Measurements from ENCODE around the gene SPG7. TPM values are rescaled to one million over a fixed set of nuclear protein-coding genes. Genes with fewer than 3 reads are reported as not detected.
A peak's percentile ranks its signal among the peaks of the same experiment; 100 is the strongest.

Gene SPG7
- total RNA-seq, 3 donors from 2014 or later = 76.1 to 88.4 (median 78.5) TPM

DNA sequence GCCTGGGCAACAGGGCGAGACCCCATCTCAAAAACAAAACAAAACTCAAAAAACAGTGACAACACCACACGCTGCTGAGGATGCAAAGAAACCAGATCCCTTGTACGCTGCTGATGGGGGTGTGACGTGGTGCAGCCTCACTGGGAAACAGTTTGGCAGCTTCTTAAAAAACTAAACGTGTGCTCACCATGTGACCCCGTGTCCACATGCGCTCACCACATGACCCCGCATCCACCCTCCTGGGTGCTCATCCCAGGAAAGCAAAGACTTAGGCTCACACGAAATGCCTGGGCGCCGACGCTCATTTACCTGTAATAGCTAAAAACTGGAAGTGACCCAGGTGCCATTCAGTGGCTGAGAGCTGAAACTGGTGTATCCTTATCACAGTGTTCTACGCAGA, 32.4 kb downstream of the SPG7 start:
- Mint-ChIP-seq H3K4me1 (ENCODE audit: low read depth) (no peaks in the 10 kb centered on the region), H3K36me3 (ENCODE audit: insufficient read depth) (peaks cover 12% of the 10 kb centered on the region), H3K9me3 (no peaks in the 10 kb centered on the region), H3K4me3 (no peak overlapping the region), H3K27me3 (ENCODE audit: low read depth) (no peaks in the 10 kb centered on the region)
- ATAC-seq (no peak), DNase-seq (no peak)

DNA sequence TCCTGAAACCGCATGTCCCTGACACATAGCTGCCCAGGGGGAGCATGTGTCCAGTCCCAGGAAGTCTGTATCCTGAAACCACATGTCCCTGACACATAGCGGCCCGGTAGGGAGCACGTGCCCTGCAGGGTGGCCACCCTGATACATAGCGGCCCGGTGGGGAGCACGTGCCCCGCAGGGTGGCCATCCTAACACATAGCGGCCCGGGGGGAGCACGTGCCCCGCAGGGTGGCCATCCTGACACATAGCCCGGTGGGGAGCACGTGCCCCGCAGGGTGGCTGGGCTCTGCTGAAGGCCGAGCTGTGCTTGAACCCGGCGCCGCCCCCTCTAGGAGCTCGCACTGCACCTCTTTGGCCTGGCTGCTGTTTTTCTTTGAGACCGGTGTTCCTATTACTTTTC, 33.6 kb downstream of the SPG7 start:
- Mint-ChIP-seq H3K36me3 (ENCODE audit: insufficient read depth) (peaks cover 12% of the 10 kb centered on the region), H3K4me3 (no peak overlapping the region), H3K4me1 (ENCODE audit: low read depth) (no peaks in the 10 kb centered on the region), H3K9me3 (no peaks in the 10 kb centered on the region), H3K27me3 (ENCODE audit: low read depth) (no peaks in the 10 kb centered on the region)
- DNase-seq (no peak), ATAC-seq (no peak)

DNA sequence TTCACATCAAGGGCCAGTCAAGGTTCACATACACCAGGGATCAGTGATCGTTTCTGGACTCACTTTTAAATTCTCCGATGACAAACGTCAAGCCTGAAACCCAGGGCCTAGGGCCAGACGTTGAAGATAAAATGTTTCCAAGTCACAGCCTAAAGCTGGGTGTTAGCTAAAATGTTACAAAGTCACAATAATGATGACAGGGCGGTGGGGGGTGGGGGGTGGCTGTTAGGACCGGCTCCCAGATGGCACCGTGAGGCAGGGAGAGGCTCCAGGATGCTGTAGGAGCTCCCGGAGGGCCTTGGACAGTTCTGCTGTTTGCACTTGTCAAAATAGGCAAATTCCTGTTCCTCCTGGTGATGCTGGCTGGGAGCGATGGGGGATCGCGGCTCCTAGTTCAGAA, 35.9 kb downstream of the SPG7 start:
- DNase-seq (no peak), ATAC-seq (no peak)
- no peaks in the 10 kb centered on the region for H3K9me3 Mint-ChIP-seq
- H3K4me1 Mint-ChIP-seq (ENCODE audit: low read depth) = peaks cover 10% of the 10 kb centered on the region
- H3K4me3 Mint-ChIP-seq = no peak overlapping the region
- no peaks in the 10 kb centered on the region for H3K27me3 Mint-ChIP-seq (ENCODE audit: low read depth)
- peaks cover 22% of the 10 kb centered on the region for H3K36me3 Mint-ChIP-seq (ENCODE audit: insufficient read depth)

DNA sequence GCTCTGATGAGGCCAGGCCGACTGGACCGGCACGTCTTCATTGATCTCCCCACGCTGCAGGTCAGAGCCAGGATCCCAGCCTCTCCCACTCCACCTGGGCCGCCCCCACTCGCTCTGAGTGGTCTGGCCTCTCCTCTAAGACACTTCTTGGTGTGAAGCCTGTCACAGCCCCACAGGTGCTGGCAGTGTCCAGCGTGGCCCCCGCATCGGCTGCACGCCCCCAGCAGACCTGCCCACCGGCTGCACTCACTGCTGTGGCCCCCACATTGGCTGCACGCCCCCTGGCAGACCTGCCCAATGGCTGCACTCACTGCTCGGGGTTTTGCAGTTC, 36.5 kb downstream of the SPG7 start:
- Mint-ChIP-seq H3K4me1 (ENCODE audit: low read depth) (peaks cover 16% of the 10 kb centered on the region), H3K9me3 (no peaks in the 10 kb centered on the region), H3K36me3 (ENCODE audit: insufficient read depth) (peaks cover 26% of the 10 kb centered on the region), H3K27me3 (ENCODE audit: low read depth) (no peaks in the 10 kb centered on the region), H3K4me3 (no peak overlapping the region)
- ATAC-seq (no peak), DNase-seq (no peak)

DNA sequence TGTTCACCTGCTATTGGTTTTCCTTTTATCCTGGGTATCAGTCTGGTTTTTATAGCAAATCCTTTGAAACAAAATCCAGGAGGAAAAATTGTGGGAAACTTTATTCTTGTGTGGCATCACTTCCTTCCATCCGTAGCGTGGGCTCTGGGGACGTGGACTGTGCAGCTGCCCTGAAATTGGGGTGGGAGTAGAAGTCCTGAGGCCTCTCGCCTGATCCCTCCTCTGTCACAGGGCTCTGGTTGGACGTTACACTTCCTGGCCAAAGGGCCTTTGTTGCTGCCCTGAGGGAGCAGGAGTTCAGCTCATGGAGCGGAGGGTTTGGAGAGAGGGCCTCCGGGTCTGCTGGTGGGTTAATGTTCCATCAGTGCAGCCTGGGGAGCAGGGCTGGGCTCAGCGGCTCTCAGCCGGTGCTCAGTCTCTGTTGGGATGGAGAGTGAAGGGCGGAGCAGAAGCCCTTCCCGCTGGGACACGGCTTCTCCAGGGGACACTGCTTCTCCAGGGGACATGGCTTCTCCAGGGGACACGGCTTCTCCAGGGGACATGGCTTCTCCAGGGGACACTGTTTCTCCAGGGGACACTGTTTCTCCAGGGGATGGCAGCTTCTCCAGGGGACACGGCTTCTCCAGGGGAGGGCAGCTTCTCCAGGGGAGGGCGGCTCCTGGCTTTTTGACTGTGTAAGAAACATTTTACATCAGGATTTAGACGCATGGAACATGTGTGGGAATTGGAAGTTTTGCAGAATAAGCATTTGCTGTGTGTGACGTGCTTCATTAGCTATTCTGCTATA, 37.0 kb downstream of the SPG7 start:
- no peak for DNase-seq
- Mint-ChIP-seq H3K4me3 (no peak overlapping the region), H3K9me3 (no peaks in the 10 kb centered on the region), H3K27me3 (ENCODE audit: low read depth) (no peaks in the 10 kb centered on the region), H3K4me1 (ENCODE audit: low read depth) (peaks cover 18% of the 10 kb centered on the region), H3K36me3 (ENCODE audit: insufficient read depth) (peaks cover 25% of the 10 kb centered on the region)
- no peak for ATAC-seq

DNA sequence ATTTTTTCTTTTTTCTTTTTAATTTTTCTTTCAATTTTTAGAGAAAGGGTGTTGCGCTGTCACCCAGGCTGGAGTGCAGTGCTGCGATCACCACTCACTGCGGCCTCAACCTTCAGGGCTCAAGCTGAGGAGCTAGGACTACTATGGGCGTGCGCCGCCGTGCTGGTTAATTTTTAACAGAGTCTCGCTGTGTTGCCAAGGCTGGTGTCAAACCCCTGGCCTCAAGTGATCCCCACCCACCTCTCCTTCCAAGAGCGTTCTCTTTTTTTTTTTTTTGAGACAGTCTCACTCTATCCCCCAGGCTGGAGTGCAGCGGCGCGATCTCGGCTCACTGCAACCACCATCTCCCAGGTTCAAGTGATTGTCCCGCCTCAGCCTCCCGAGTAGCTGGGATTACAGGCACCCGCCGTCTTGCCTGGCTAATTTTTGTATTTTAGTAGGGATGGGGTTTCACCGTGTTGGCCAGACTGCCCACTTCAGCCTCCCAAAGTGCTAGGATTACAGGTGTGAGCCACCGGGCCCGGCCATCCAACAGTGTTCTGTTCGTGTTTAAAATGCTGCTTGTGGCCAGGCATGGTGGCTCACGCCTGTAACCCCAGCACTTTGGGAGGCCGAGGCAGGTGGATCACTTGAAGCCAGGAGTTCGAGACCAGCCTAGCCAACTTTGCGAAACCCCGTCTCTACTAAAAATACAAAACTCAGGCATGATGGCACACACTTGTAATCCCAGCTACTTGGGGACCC, 37.8 kb downstream of the SPG7 start:
- Mint-ChIP-seq H3K4me3 (no peak overlapping the region), H3K27me3 (ENCODE audit: low read depth) (no peaks in the 10 kb centered on the region), H3K36me3 (ENCODE audit: insufficient read depth) (peaks cover 23% of the 10 kb centered on the region), H3K9me3 (no peaks in the 10 kb centered on the region), H3K4me1 (ENCODE audit: low read depth) (peaks cover 18% of the 10 kb centered on the region)
- DNase-seq (no peak), ATAC-seq (no peak)

DNA sequence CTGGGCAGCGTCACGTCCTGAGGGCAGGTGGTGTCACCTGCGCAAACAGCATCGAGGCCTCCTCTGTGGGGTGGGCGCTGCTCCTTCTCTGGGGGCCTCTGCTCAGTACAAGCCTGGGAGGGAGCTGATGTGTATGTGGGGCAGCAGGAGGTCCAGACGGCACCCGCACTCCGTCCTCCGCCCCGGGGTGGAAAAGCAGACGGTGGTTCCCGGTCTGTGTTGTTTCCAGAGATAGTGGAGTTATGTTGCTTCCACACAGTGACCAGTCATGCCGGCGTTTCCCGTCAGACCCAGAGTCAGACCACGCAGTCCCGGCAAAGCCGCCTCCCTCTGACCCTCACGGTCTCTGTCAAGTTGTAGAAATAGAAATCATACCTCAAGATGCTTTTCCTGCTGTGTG, 38.6 kb downstream of the SPG7 start:
- peaks cover 18% of the 10 kb centered on the region for H3K4me1 Mint-ChIP-seq (ENCODE audit: low read depth)
- H3K4me3 Mint-ChIP-seq = no peak overlapping the region
- H3K36me3 Mint-ChIP-seq (ENCODE audit: insufficient read depth) = peaks cover 23% of the 10 kb centered on the region
- no peaks in the 10 kb centered on the region for H3K9me3 Mint-ChIP-seq
- no peak for ATAC-seq
- no peaks in the 10 kb centered on the region for H3K27me3 Mint-ChIP-seq (ENCODE audit: low read depth)
- DNase-seq = no peak

DNA sequence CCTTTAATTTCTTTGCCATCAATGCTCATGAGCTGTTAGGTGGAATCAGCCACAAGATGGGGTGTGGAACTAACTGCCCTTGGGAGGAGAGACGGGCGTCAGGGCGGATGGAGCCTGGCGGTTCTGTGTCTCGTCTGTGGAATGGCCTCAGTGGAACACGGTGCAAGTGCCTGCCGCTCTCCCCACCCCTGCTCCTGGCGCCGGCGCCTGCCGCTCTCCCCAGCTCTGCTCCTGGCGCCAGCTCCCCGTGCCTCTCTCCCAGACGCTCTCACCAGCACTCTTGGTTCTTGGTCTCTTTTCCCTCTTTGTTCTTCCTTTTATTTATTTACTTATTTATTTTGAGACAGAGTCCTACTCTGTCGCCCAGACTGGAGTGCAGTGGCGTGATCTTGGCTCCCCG, 39.1 kb downstream of the SPG7 start:
- H3K9me3 Mint-ChIP-seq = no peaks in the 10 kb centered on the region
- H3K27me3 Mint-ChIP-seq (ENCODE audit: low read depth) = no peaks in the 10 kb centered on the region
- ATAC-seq = no peak
- DNase-seq = no peak
- H3K4me1 Mint-ChIP-seq (ENCODE audit: low read depth) = peaks cover 18% of the 10 kb centered on the region
- no peak overlapping the region for H3K4me3 Mint-ChIP-seq
- peaks cover 24% of the 10 kb centered on the region for H3K36me3 Mint-ChIP-seq (ENCODE audit: insufficient read depth)

DNA sequence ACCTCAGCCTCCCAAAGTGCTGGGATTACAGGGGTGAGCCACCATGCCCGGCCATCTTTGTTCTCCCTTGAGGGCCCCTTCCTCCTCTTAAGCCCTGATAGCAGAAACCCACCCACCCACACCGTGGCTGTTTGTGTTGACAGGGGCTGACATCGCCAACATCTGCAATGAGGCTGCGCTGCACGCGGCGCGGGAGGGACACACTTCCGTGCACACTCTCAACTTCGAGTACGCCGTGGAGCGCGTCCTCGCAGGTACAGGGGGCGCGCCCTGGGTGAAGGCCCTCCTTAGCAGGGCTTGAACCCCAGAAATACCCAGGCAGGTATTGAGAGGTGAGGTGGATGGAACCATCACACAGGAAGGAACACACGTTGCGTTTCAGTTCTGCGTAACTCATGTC, 39.7 kb downstream of the SPG7 start:
- Mint-ChIP-seq H3K4me3 (no peak overlapping the region), H3K9me3 (no peaks in the 10 kb centered on the region), H3K4me1 (ENCODE audit: low read depth) (peaks cover 18% of the 10 kb centered on the region), H3K36me3 (ENCODE audit: insufficient read depth) (peaks cover 27% of the 10 kb centered on the region), H3K27me3 (ENCODE audit: low read depth) (no peaks in the 10 kb centered on the region)
- DNase-seq (no peak), ATAC-seq (no peak)

DNA sequence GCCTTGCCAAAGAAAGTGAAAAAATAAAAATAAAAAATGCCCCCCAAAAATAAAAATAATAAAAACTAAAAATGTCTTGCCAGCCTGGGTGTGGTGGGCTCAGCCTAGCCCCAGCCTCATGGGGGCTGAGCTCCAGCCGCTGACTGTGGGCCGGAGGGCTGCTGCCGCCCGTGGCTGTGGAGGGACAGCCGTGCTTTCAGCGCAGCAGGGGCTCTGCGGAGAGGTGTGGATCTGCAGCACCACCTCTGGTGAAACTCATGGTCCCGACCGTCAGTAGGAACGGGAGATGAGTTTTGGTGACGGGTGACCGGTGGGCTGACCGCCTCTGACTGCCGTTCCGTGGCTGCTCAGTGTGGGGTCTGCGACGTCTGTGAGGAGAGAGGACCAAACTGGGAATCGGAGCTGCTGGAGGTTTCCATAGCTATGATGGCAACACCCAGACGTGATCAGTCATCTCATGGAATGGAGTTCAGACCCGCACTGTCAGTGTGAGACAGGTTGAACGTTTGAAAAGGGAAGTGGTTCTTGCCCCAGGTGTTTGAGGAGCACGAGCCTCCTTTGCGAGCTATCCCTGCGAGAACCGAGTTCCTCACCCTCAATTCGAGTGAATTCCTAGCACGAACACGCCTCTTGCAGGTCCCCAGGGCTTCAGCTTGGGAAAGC, 40.3 kb downstream of the SPG7 start:
- Mint-ChIP-seq H3K36me3 (ENCODE audit: insufficient read depth) (peaks cover 27% of the 10 kb centered on the region), H3K9me3 (no peaks in the 10 kb centered on the region), H3K27me3 (ENCODE audit: low read depth) (no peaks in the 10 kb centered on the region), H3K4me3 (peak overlapping the region; percentile 38), H3K4me1 (ENCODE audit: low read depth) (peaks cover 18% of the 10 kb centered on the region)
- peak in 1 of 2 donors; percentile 10 for ATAC-seq
- DNase-seq = no peak

DNA sequence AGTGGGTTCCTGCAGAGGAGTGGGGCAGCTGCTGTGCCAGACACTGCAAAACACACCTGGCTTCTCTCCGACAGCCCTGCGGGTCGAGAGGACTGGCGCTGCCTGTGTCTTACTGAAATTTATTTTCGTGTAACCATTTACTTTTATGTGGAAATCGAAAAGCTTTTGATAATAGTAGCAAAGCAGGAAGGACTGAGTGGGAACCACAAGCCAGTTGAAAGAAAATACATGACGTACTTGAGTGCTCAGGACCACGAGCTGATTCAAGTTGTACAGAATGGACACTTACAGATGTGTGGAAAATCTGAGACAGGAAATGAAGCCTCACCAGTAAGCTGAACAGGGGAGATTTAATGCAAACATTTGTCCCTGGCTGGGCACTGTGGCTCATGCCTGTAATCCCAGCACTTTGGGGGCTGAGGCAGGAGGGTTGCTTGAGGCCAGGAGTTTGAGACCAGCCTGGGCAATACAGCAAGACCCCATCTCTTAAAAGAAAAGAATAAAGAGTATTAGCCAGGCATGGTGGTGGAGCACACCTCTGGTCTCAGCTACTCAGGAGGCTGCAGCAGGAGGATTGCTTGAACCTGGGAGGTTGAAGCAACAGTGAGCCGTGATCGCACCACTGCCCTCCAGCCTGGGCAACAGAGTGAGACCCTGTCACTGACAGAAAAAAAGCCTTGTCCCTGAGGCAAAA, 41.0 kb downstream of the SPG7 start:
- H3K4me1 Mint-ChIP-seq (ENCODE audit: low read depth) = peaks cover 18% of the 10 kb centered on the region
- no peaks in the 10 kb centered on the region for H3K9me3 Mint-ChIP-seq
- ATAC-seq = peak; percentile 74 to 75
- no peaks in the 10 kb centered on the region for H3K27me3 Mint-ChIP-seq (ENCODE audit: low read depth)
- H3K4me3 Mint-ChIP-seq = peak overlapping the region; percentile 38
- peaks cover 27% of the 10 kb centered on the region for H3K36me3 Mint-ChIP-seq (ENCODE audit: insufficient read depth)
- no peak for DNase-seq

DNA sequence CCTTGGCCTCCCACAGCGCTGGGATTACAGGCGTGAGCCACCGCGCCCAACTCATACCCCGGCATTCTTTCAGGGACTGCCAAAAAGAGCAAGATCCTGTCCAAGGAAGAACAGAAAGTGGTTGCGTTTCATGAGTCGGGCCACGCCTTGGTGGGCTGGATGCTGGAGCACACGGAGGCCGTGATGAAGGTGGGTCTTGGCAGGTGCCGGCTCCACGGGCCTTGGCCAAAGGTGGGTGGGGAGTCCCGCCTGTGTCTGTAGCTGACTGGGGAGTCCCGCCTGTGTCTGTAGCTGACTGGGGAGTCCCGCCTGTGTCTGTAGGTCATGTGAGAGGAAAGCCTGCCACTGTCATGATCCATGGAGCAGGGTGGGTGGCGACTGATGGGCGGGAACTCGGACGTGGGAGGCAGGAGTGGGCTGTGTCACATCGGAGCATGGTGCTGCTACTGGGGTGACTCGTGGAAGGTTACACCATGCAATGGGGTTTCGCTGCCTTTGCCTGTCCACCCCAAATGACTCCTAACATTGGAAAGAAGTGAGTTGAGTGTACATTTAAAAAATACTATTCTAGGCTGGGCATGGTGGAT, 42.3 kb downstream of the SPG7 start:
- DNase-seq (no peak), ATAC-seq (no peak)
- Mint-ChIP-seq H3K9me3 (no peaks in the 10 kb centered on the region), H3K27me3 (ENCODE audit: low read depth) (no peaks in the 10 kb centered on the region), H3K36me3 (ENCODE audit: insufficient read depth) (peaks cover 27% of the 10 kb centered on the region), H3K4me3 (no peak overlapping the region), H3K4me1 (ENCODE audit: low read depth) (peaks cover 18% of the 10 kb centered on the region)

DNA sequence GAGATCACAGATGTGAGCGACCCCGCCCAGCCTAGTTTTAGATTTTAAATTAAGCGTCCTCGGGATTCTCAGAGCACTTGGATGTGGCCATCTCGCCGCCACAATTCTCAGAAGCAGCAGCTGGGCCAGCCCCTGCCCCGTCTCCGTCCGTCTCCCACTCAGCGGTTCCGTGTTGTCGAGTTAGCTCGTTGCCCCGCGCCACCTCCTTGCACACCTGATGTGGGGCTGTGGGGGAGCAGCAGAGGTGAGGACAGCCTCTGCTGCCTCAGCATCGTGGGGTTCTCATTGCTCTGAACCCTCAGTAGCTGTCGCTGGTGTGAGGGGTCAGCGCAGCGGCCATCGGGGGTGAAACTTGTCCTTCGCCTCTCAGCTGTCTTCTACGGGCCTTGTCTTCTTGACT, 44.1 kb downstream of the SPG7 start:
- Mint-ChIP-seq H3K4me3 (no peak overlapping the region), H3K27me3 (ENCODE audit: low read depth) (no peaks in the 10 kb centered on the region)

DNA sequence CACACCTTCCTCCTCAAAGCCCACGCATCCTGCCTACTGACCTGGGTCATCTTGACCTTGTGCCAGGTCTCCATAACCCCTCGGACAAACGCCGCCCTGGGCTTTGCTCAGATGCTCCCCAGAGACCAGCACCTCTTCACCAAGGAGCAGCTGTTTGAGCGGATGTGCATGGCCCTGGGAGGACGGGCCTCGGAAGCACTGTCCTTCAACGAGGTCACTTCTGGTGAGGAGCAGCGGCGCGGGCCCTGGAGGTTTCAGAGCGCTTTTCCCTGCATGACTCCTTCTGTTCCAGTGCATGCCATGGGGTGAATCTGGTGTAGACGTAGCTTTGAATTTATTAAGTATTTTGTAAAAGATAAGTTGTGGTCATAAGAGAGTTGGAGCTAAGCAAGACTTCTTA, 44.7 kb downstream of the SPG7 start:
- Mint-ChIP-seq H3K4me3 (no peak overlapping the region), H3K9me3 (no peaks in the 10 kb centered on the region), H3K4me1 (ENCODE audit: low read depth) (peaks cover 25% of the 10 kb centered on the region), H3K36me3 (ENCODE audit: insufficient read depth) (peaks cover 31% of the 10 kb centered on the region), H3K27me3 (ENCODE audit: low read depth) (no peaks in the 10 kb centered on the region)
- ATAC-seq (no peak), DNase-seq (no peak)

More for the DNA sequence above, 44.1 kb downstream of the SPG7 start:
- no peaks in the 10 kb centered on the region for H3K9me3 Mint-ChIP-seq
- DNase-seq (no peak), ATAC-seq (no peak)
- H3K36me3 Mint-ChIP-seq (ENCODE audit: insufficient read depth) = peaks cover 32% of the 10 kb centered on the region
- peaks cover 21% of the 10 kb centered on the region for H3K4me1 Mint-ChIP-seq (ENCODE audit: low read depth)

All from activated T-cell treated with anti-CD3 and anti-CD28 coated beads, Interleukin-2, amount 50 U/mL, for 4 hours (primary cell).